Tibial nerve (tissue), 4 donors: ENCODE data around the gene FSD1L.

Experiments used
- EP300 ChIP-seq, 2 donors: sonication (generic); formaldehyde crosslinking; IDR thresholded peaks; one replicate each; pipeline ENCODE4 v1.6.1; 2017; ENCODE audit warnings: antibody characterized with exemption in 2 of 2, mild to moderate bottlenecking in 1 of 2
- POLR2A ChIP-seq, 2 donors: fragments of 450-650 bp; IDR thresholded peaks; one replicate each; pipeline ENCODE4 v1.6.1; 2017; ENCODE audit warnings: antibody characterized with exemption in 2 of 2, mild to moderate bottlenecking in 2 of 2, moderate library complexity in 2 of 2
- TF ChIP-seq, protein P1 (sequence below), 5 experiments: fragments of 200-600 bp in 3 of 5; fragments of 450-650 bp in 2 of 5; sonication (generic) in 3 of 5; IDR thresholded peaks; one replicate each; pipeline ENCODE4 v1.5.1; 2016 to 2019; ENCODE audit warnings: antibody characterized with exemption in 5 of 5, mild to moderate bottlenecking in 3 of 5, moderate library complexity in 2 of 5

DNA sequence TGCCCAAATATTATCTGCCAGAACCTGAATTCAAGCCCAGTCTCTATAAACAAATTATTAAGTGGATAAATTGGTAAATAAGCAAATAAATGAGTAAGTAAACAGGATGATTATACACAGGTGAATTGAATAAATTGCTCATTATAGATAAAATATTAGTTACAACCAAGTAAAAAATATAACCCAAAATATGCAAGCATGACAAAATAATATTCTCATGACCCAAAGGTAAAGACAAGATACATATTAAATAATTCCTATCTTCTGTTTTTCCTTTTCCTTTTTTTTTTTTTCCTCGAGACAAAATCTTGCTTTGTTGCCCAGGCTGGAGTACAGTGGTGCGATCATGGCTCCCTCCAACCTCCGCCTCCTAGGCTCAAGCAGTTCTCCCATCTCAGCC, 21.2 kb upstream of the FSD1L start:
- TF ChIP-seq POLR2A (IDR thresholded peaks at IDR 0.05) (no peak), EP300 (IDR thresholded peaks at IDR 0.05) (no peak)
- TF ChIP-seq, protein P1, sequence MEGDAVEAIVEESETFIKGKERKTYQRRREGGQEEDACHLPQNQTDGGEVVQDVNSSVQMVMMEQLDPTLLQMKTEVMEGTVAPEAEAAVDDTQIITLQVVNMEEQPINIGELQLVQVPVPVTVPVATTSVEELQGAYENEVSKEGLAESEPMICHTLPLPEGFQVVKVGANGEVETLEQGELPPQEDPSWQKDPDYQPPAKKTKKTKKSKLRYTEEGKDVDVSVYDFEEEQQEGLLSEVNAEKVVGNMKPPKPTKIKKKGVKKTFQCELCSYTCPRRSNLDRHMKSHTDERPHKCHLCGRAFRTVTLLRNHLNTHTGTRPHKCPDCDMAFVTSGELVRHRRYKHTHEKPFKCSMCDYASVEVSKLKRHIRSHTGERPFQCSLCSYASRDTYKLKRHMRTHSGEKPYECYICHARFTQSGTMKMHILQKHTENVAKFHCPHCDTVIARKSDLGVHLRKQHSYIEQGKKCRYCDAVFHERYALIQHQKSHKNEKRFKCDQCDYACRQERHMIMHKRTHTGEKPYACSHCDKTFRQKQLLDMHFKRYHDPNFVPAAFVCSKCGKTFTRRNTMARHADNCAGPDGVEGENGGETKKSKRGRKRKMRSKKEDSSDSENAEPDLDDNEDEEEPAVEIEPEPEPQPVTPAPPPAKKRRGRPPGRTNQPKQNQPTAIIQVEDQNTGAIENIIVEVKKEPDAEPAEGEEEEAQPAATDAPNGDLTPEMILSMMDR (IDR thresholded peaks at IDR 0.05): no peak
